K562 (cell line): ENCODE measurements around the gene LIMS2. TPM values are rescaled to one million over a fixed set of nuclear protein-coding genes. Genes with fewer than 3 reads are reported as not detected.

Experiments used
- ATAC-seq: fragments of 200-7000 bp; cut with Tn5 transposase; 3 replicates; pipeline ENCODE4 v1.9.1; 2020; ENCODE audit warnings: moderate library complexity
- BruUV-seq: library from RNA; stranded (reverse); fragments of 400-500 nt; replicated peaks from 2 replicates; lab custom pipeline; 2021; lab: Mats Ljungman, UMichigan
- CTCF ChIA-PET: fragments of 300-600 bp; formaldehyde crosslinking; extraction: SDS; loops from one replicate; lab custom pipeline; 2021; ENCODE audit warnings: low intra/inter-chr PET ratio; lab: Yijun Ruan, JAX
- POLR2A ChIA-PET: fragments of 300-600, 350-650 bp; sonication (Branson Sonifier 250); formaldehyde crosslinking; extraction: SDS; loops from one replicate; lab custom pipeline; 2021; ENCODE audit warnings: antibody characterized with exemption, inconsistent platforms; lab: Yijun Ruan, JAX
- DNase-seq, 4 experiments: peaks; one replicate each; pipeline versions ENCODE4 v3.0.0 to v3.0.0-alpha.2; 2011 to 2018; ENCODE audit warnings: low spot score in 3 of 4, mixed read lengths in 3 of 4; ENCODE audit errors: extremely low read depth in 1 of 4
- FAIRE-seq: peaks from 2 replicates; lab custom pipeline; 2011; peaks lifted over from hg19 to GRCh38; lab: Jason Lieb, UNC
- H2AFZ ChIP-seq: 2 replicates; pipeline ENCODE4 v1.6.0; 2011; ENCODE audit warnings: low read depth, low read length, control low read depth, inconsistent platforms
- H3K27ac ChIP-seq: fragments of 200-600 bp; 3 replicates; pipeline ENCODE4 v1.8.0; 2011; ENCODE audit warnings: low read depth, mild to moderate bottlenecking, control low read depth, inconsistent platforms, low read length, moderate library complexity, mixed read lengths; ENCODE audit errors: extremely low read depth
- H3K27me3 ChIP-seq, 2 experiments: fragments of 300-600 bp in 1 of 2; 2 replicates in 1 of 2; 3 replicates in 1 of 2; pipeline versions ENCODE4 v1.6.0 to v1.8.0; 2011; ENCODE audit warnings: inconsistent platforms in 2 of 2, low read length in 2 of 2, mild to moderate bottlenecking in 1 of 2, mixed read lengths in 1 of 2, moderate library complexity in 1 of 2; ENCODE audit not compliant: control insufficient read depth in 2 of 2, insufficient read depth in 2 of 2
- H3K36me3 ChIP-seq: fragments of 300-600 bp; 3 replicates; pipeline ENCODE4 v1.8.0; 2011; ENCODE audit warnings: mild to moderate bottlenecking, low read length, inconsistent platforms; ENCODE audit not compliant: control insufficient read depth, insufficient read depth
- H3K4me1 ChIP-seq, 2 experiments: fragments of 200-600 bp in 1 of 2; replicated peaks in 1 of 2; 2 replicates in 1 of 2; 3 replicates in 1 of 2; pipeline versions ENCODE4 v1.5.1 to v1.8.0; 2011; ENCODE audit warnings: inconsistent platforms in 2 of 2, low read length in 2 of 2, mild to moderate bottlenecking in 1 of 2, mixed read lengths in 1 of 2, moderate library complexity in 1 of 2; ENCODE audit not compliant: control insufficient read depth in 2 of 2, insufficient read depth in 2 of 2
- H3K4me2 ChIP-seq: 2 replicates; pipeline ENCODE4 v1.6.1; 2011; ENCODE audit warnings: low read length, control low read depth, inconsistent platforms, mixed read lengths; ENCODE audit not compliant: insufficient read depth
- H3K4me3 ChIP-seq: fragments of 200-600 bp; sonication (generic), shearing (Covaris generic); 2 replicates; pipeline ENCODE4 v1.5.1; 2016; ENCODE audit warnings: control low read depth, inconsistent platforms
- H3K79me2 ChIP-seq: fragments of 200-600 bp; 3 replicates; pipeline ENCODE4 v1.8.0; 2011; ENCODE audit warnings: low read length, inconsistent platforms; ENCODE audit not compliant: control insufficient read depth, insufficient read depth
- H3K9ac ChIP-seq, 2 experiments: 2 replicates each; pipeline versions ENCODE4 v1.6.0 to v1.6.1; 2011; ENCODE audit warnings: low read depth in 2 of 2, low read length in 2 of 2, control low read depth in 1 of 2, inconsistent platforms in 1 of 2, mild to moderate bottlenecking in 1 of 2, mixed read lengths in 1 of 2; ENCODE audit not compliant: insufficient read depth in 1 of 2
- H3K9me1 ChIP-seq: one replicate; pipeline ENCODE4 v1.6.0; 2011; ENCODE audit warnings: inconsistent platforms, mild to moderate bottlenecking, low read length, moderate library complexity; ENCODE audit not compliant: control insufficient read depth, insufficient read depth
- H3K9me3 ChIP-seq: replicated peaks from 2 replicates; pipeline ENCODE4 v1.5.1; 2011; ENCODE audit warnings: low read depth, low read length, inconsistent platforms; ENCODE audit not compliant: control insufficient read depth, insufficient read depth
- H4K20me1 ChIP-seq: replicated peaks from 2 replicates; pipeline ENCODE4 v1.6.1; 2011; ENCODE audit warnings: low read length, inconsistent platforms, mixed read lengths; ENCODE audit not compliant: control insufficient read depth, insufficient read depth
- ARHGAP35 ChIP-seq: fragments of 450-650 bp; IDR thresholded peaks from 2 replicates; pipeline ENCODE4 v1.6.1; 2018; ENCODE audit not compliant: partially characterized antibody
- C11orf30 ChIP-seq: fragments of 450-650 bp; IDR thresholded peaks from 2 replicates; pipeline ENCODE4 v1.6.1; 2016; ENCODE audit warnings: low read depth, mild to moderate bottlenecking
- CHD2 ChIP-seq: IDR thresholded peaks from 2 replicates; pipeline ENCODE4 v1.6.1; 2011; ENCODE audit warnings: low read depth, low read length
- SREBF1 ChIP-seq: fragments of 150-350 bp; IDR thresholded peaks from 2 replicates; pipeline ENCODE4 v1.6.1; 2014; ENCODE audit warnings: antibody characterized with exemption, low read depth, low read length, borderline replicate concordance
- TOE1 ChIP-seq, 2 experiments: fragments of 450-650 bp in 1 of 2; sonication (generic) in 1 of 2; formaldehyde crosslinking in 1 of 2; IDR thresholded peaks; 2 replicates each; pipeline versions ENCODE4 v1.7.1 to v1.8.0; 2016 to 2022; ENCODE audit warnings: borderline replicate concordance in 2 of 2, mild to moderate bottlenecking in 2 of 2, antibody characterized with exemption in 1 of 2, inconsistent platforms in 1 of 2, low read depth in 1 of 2, missing genetic modification reagents in 1 of 2, moderate library complexity in 1 of 2
- TRIM28 ChIP-seq: fragments of 450-650 bp; IDR thresholded peaks from 2 replicates; pipeline ENCODE4 v1.6.1; 2017
- ZNF165 ChIP-seq: fragments of 250-450 bp; sonication (Bioruptor Pico); IDR thresholded peaks from 2 replicates; pipeline ENCODE4 v1.4.0; 2020; ENCODE audit warnings: borderline replicate concordance
- ZNF175 ChIP-seq: fragments of 200-800 bp; sonication (Bioruptor generic); IDR thresholded peaks from 2 replicates; pipeline ENCODE4 v1.6.1; 2016; ENCODE audit warnings: low read depth, mild to moderate bottlenecking, missing genetic modification characterization, missing compliant biosample characterization
- ZNF274 ChIP-seq: IDR thresholded peaks from 2 replicates; pipeline ENCODE4 v1.6.1; 2011; ENCODE audit warnings: low read depth, mild to moderate bottlenecking, low read length, moderate library complexity, borderline replicate concordance
- ZNF3 ChIP-seq: fragments of 250-450 bp; sonication (Bioruptor Pico); IDR thresholded peaks from 2 replicates; pipeline ENCODE4 v1.5.0; 2021; ENCODE audit warnings: mild to moderate bottlenecking, moderate library complexity
- ZNF316 ChIP-seq: fragments of 450-650 bp; IDR thresholded peaks from 2 replicates; pipeline ENCODE4 v1.6.1; 2016
- WGBS: fragments of 100-300 bp; shearing (Covaris generic); methylation state at CpG from one replicate; pipeline ENCODE4 v1.1.6; 2016; ENCODE audit warnings: low coverage, mixed read lengths; ENCODE audit not compliant: insufficient coverage; ENCODE audit errors: missing lambda C conversion rate; 5-methylcytosine and 5-hydroxymethylcytosine counted together
- in situ Hi-C: fragments of 300-500 bp; cut with MboI; formaldehyde crosslinking; loops from 4 replicates; pipeline ENCODE4 v1.15.0; 2018; ENCODE audit warnings: inconsistent platforms, mixed read lengths
- intact Hi-C: fragments of 100-400 bp; cut with micrococcal nuclease; formaldehyde crosslinking; loops from 2 replicates; pipeline ENCODE4 v1.14.2; 2022
- polyA plus RNA-seq, 8 experiments: library from polyadenylated mRNA; depleted of rRNA in 4 of 8; stranded (reverse) in 5 of 8; unstranded in 3 of 8; fragments of >200 nt; fragmentation: Nextera tagmentation in 2 of 8; fragmentation: Illumina TruSeq in 1 of 8; extraction: Ambion mirVana in 2 of 8; extraction: Trizol in 1 of 8; gene quantifications; 2 replicates each; pipeline versions ENCODE4 v1.2.1 to v1.2.3, GENCODE V29; 2011 to 2014; ENCODE audit warnings: inconsistent platforms in 1 of 8, missing spikeins in 1 of 8
- total RNA-seq, 7 experiments: library from RNA; depleted of rRNA in 6 of 7; stranded (reverse); fragments of >200 nt in 6 of 7; fragmentation: Illumina TruSeq in 2 of 7; extraction: Trizol in 2 of 7; gene quantifications; 2 replicates each; pipeline versions ENCODE4 v1.2.1 to v1.2.3, GENCODE V29; 2011 to 2021; ENCODE audit warnings: low replicate concordance in 1 of 7
- TF ChIP-seq, protein P1 (sequence below), 2 experiments: IDR thresholded peaks; 2 replicates each; pipeline ENCODE4 v1.6.1; 2011; ENCODE audit warnings: borderline replicate concordance in 1 of 2, control low read depth in 1 of 2, low read depth in 1 of 2, low read length in 1 of 2, mild to moderate bottlenecking in 1 of 2, mixed read lengths in 1 of 2, moderate library complexity in 1 of 2; ENCODE audit not compliant: insufficient read depth in 1 of 2, insufficient read length in 1 of 2, poor library complexity in 1 of 2, severe bottlenecking in 1 of 2; ENCODE audit errors: extremely low read depth in 1 of 2
- TF ChIP-seq, protein P2 (sequence below): sonication (generic); formaldehyde crosslinking; IDR thresholded peaks from 2 replicates; pipeline ENCODE4 v1.8.0; 2023; ENCODE audit warnings: mild to moderate bottlenecking, missing genetic modification reagents

The LIMS2 gene
- total and polyA plus RNA-seq, 9 of the 15 experiments (the other 6 are each of a cell fraction or from before 2014, with no cell fraction given): 0.04 to 0.22 TPM; not detected in 7

DNA sequence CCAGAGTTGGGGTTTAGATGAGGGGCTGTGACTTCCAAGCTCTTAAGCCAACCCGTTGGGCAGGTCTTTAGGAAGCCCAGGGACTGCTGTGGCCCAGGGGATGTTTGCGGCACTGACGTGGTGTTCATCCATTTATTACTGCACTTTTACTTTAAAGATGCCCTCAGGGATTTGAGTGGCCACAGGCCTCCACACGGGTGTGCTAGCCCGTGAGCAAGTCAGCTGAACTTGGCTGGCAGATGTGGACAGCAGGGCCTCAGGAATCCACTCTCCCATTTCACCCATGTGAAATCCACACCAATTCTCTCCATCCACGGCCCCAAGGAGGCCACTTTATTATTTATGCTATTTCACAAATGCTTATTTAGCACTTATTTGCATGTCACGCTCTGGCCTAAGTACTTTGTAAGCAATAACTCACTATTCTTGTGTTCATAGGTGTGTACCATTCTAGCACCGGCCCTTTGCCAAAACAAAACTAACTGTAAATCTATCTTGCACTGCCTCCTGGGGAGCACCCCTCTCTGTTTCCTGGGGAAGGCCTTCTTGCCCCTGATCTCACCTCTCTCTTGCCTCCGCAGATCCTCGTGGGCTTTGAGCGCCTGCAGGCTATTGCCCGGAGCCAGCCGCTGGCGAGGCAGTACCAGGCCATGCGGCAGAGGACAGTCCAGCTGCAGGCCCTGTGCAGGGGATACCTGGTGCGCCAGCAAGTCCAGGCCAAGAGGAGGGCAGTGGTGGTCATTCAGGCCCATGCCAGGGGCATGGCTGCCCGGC is 68.5 kb downstream of the LIMS2 start:
- H3K9me1 ChIP-seq: no peaks in the 10 kb centered on the region
- CTCF ChIA-PET: no interaction called here
- H3K79me2 ChIP-seq: no peaks in the 10 kb centered on the region
- no peak overlapping the region for H3K4me3 ChIP-seq
- no peak overlapping the region for H3K9ac ChIP-seq
- no TSS peak for BruUV-seq
- H3K9me3 ChIP-seq: no peaks in the 10 kb centered on the region
- no peaks in the 10 kb centered on the region; the same call in 2 of the 3 replicates for H3K36me3 ChIP-seq
- 8% methylated on average over 17 of the region's 17 CpGs for WGBS
- TF ChIP-seq C11orf30: peak; percentile 27; the same call in 1 of the 2 replicates
- no peak for TF ChIP-seq ARHGAP35
- TF ChIP-seq SREBF1: no peak
- no peak for TF ChIP-seq ZNF3 (CRISPR knock-in tag)
- TF ChIP-seq ZNF316: 0 out of 2 replicates have a peak, but pooled peaks have one; percentile 23
- TF ChIP-seq, protein P1, sequence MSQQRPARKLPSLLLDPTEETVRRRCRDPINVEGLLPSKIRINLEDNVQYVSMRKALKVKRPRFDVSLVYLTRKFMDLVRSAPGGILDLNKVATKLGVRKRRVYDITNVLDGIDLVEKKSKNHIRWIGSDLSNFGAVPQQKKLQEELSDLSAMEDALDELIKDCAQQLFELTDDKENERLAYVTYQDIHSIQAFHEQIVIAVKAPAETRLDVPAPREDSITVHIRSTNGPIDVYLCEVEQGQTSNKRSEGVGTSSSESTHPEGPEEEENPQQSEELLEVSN (IDR thresholded peaks at IDR 0.05; ENCODE audit: borderline replicate concordance in 1 of 2, extremely low read depth in 1 of 2, insufficient read depth in 1 of 2, insufficient read length in 1 of 2, low read depth in 1 of 2, low read length in 1 of 2, poor library complexity in 1 of 2, severe bottlenecking in 1 of 2): no peak
- TF ChIP-seq TOE1 (IDR thresholded peaks at IDR 0.05; ENCODE audit: borderline replicate concordance): no peak
- TF ChIP-seq TOE1 (CRISPR knock-in tag; IDR thresholded peaks at IDR 0.05; ENCODE audit: borderline replicate concordance, low read depth): no peak
- TF ChIP-seq, protein P2, sequence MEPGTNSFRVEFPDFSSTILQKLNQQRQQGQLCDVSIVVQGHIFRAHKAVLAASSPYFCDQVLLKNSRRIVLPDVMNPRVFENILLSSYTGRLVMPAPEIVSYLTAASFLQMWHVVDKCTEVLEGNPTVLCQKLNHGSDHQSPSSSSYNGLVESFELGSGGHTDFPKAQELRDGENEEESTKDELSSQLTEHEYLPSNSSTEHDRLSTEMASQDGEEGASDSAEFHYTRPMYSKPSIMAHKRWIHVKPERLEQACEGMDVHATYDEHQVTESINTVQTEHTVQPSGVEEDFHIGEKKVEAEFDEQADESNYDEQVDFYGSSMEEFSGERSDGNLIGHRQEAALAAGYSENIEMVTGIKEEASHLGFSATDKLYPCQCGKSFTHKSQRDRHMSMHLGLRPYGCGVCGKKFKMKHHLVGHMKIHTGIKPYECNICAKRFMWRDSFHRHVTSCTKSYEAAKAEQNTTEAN (CRISPR knock-in tag): no peak
- no peak for TF ChIP-seq ZNF175 (CRISPR knock-in tag)
- TF ChIP-seq ZNF165: no peak
- TF ChIP-seq TRIM28: no peak
- no peak for TF ChIP-seq ZNF274
- TF ChIP-seq CHD2: no peak
- in situ Hi-C loops (no loop called here), intact Hi-C loops (no loop called here)
- H3K27ac ChIP-seq: no peak overlapping the region
- H2AFZ ChIP-seq: no peak overlapping the region
- H3K27me3 ChIP-seq: peaks cover 50 to 68% of the 10 kb centered on the region in 2 experiments; a peak in 4 of 5 replicates
- POLR2A ChIA-PET: interaction anchor here (0.6 to 1.1 kb wide), 2 partner anchors 15 to 17 kb away, joined by 3 read pairs; no protein-coding TSS in a partner anchor
- peaks cover 0 to 11% of the 10 kb centered on the region in 2 experiments; a peak in 2 of 5 replicates for H3K4me1 ChIP-seq
- FAIRE-seq (no peak), DNase-seq (no peak), ATAC-seq (no peak)
- H4K20me1 ChIP-seq: no peaks in the 10 kb centered on the region
- no peak overlapping the region for H3K4me2 ChIP-seq
